Fibroblast of pulmonary artery (primary cell): ENCODE results near the gene SDK1.

Source experiments
- DNase-seq: peaks from one replicate; pipeline ENCODE4 v3.0.0-alpha.2; 2010; ENCODE audit warnings: low read depth
- H3K4me3 ChIP-seq: replicated peaks from 2 replicates; pipeline ENCODE4 v1.5.1; 2011; ENCODE audit warnings: low read depth, mild to moderate bottlenecking, control low read depth, low read length, moderate library complexity
- CTCF ChIP-seq: IDR thresholded peaks from 2 replicates; pipeline ENCODE4 v1.5.1; 2011; ENCODE audit warnings: mild to moderate bottlenecking, control low read depth, low read length, inconsistent platforms; ENCODE audit errors: missing control alignments

SDK1 gene

DNA sequence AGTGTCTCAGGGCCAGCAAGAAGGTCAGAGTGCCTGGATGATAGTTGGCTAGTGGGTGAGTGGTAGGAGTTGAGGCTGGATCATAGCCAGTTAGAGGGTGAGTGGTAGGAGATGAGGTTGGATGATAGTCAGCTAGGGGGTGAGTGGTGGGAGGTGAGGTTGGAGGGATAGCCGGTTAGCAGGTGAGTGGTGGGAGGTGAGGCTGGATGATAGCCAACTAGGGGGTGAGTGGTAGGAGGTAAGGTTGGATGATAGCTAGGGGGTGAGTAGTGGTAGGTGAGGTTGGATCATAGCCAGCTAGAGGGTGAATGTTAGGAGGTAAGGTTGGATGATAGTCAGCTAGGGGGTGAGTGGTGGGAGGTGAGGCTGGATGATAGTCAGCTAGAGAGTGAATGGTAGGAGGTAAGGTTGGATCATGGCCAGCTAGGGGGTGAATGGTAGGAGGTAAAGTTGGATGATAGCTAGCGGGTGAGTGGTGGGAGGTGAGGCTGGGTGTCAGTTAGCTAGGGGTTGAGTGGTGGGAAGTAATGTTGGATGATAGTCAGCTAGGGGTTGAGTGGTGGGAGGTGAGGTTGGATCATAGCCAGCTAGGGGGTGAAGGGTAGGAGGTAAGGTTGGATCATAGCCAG lies 226.6 kb downstream of the SDK1 start:
- no peak for DNase-seq
- no peak for TF ChIP-seq CTCF
- H3K4me3 ChIP-seq: no peak overlapping the region

GRCh38 chr7:3533040-3533439 lies 232.0 kb downstream of the SDK1 start:
- no peak for TF ChIP-seq CTCF
- no peak overlapping the region for H3K4me3 ChIP-seq
- no peak for DNase-seq

GRCh38 chr7:3537210-3537875 lies 236.3 kb downstream of the SDK1 start:
- TF ChIP-seq CTCF: no peak
- DNase-seq: peak; percentile 40
- H3K4me3 ChIP-seq: no peak overlapping the region

DNA sequence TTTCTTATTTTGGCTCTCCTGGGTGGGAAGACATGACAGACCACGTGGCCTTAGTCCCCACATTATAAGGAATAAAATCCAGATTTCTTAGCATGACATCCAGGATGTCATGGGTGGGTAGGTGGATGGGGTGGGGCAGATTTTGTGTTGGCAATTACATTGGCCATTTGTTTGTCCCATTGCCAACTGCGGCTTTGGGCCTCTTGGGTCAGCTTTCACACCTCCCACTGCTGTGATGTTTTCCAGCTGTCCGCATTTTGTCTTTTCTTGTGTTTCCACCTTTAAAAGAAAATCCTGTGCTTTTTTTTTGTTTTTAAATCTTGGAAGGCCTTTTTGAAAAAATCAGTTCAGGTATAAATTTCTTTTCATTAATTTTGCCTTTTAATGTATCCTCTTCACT lies 237.0 kb downstream of the SDK1 start:
- no peak overlapping the region for H3K4me3 ChIP-seq
- no peak for DNase-seq
- no peak for TF ChIP-seq CTCF

- no peak for DNase-seq
- no peak for TF ChIP-seq CTCF
Observed at GRCh38 chr7:3540456-3541220, 239.6 kb downstream of the SDK1 start.

DNA sequence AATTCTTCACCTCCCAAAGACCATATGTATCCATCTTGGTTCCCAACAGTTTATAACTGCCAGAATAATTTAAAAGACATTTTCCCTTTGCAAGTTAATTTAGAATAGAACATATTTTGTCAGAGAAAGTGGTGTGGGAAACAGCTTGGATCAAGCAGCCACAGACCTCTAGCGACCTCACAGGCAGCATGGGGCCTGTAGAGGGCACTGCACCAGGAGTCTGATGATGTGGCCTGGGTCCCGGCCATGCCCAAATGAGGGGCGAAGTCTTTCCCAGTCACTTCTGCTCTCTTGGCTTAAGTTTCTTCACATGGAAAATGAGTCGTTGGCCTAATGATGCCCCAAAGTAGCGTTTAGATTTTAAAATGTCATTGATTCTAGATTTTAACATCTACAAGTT lies 243.2 kb downstream of the SDK1 start:
- no peak for TF ChIP-seq CTCF
- no peak overlapping the region for H3K4me3 ChIP-seq
- no peak for DNase-seq

More at GRCh38 chr7:3540456-3541220, 239.6 kb downstream of the SDK1 start:
- H3K4me3 ChIP-seq: no peak overlapping the region

- no peak overlapping the region for H3K4me3 ChIP-seq
- no peak for TF ChIP-seq CTCF
- DNase-seq: no peak
Observed at GRCh38 chr7:3548815-3549214, 247.8 kb downstream of the SDK1 start.
